ENCODE results near the gene NTPCR. TPM values are rescaled to one million over a fixed set of nuclear protein-coding genes. Genes with fewer than 3 reads are reported as not detected.
A peak's percentile ranks its signal among the peaks of the same experiment; 100 is the strongest.

Gene NTPCR
- total and polyA plus RNA-seq, 4 donors: 31.2 to 66.2 (median 57.3) TPM

DNA sequence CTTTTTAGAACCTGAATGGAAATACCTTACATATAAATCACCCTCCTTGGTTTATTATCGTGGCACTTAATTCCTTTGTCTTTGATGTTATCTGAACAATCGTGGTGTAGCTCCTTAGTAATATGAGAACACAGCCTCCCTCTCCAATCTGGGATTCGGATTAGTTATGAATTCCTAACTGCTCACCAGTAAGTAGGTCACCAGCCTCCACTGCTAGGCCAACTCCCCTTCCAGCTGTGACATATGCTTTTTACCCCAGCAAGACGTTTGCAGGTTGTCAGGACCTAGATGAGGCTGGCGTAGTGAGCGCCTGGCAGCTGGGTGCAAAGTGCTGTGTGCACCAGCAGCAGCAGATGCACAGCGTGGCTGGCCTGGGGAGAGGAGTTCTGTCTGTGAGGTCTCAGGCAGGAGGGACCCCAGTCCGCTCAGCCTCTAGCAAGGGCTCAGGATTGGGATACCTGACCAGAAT lies 38.2 kb downstream of the NTPCR start:
- no peak overlapping the region for H3K27ac ChIP-seq (ENCODE audit: low read depth, low read length)
- peaks cover 14% of the 10 kb centered on the region for H3K4me1 ChIP-seq (ENCODE audit: control insufficient read depth, insufficient read depth, low read length)
- 85% methylated on average over 7 of the region's 8 CpGs for WGBS (ENCODE audit: insufficient coverage)
- H3K27me3 ChIP-seq (ENCODE audit: control insufficient read depth, insufficient read depth, low read length): no peaks in the 10 kb centered on the region
- peaks cover 48% of the 10 kb centered on the region for H3K36me3 ChIP-seq (ENCODE audit: control insufficient read depth, insufficient read depth, low read length)
- H3K4me3 ChIP-seq (ENCODE audit: low read depth, low read length): no peak overlapping the region
- peak in 2 of 6 donors; percentile 13 to 45 for DNase-seq (ENCODE audit: low read depth in 4 of 6, low spot score in 6 of 6)
- H3K9me3 ChIP-seq (ENCODE audit: control insufficient read depth, insufficient read depth, low read length): peaks cover 5% of the 10 kb centered on the region

DNA sequence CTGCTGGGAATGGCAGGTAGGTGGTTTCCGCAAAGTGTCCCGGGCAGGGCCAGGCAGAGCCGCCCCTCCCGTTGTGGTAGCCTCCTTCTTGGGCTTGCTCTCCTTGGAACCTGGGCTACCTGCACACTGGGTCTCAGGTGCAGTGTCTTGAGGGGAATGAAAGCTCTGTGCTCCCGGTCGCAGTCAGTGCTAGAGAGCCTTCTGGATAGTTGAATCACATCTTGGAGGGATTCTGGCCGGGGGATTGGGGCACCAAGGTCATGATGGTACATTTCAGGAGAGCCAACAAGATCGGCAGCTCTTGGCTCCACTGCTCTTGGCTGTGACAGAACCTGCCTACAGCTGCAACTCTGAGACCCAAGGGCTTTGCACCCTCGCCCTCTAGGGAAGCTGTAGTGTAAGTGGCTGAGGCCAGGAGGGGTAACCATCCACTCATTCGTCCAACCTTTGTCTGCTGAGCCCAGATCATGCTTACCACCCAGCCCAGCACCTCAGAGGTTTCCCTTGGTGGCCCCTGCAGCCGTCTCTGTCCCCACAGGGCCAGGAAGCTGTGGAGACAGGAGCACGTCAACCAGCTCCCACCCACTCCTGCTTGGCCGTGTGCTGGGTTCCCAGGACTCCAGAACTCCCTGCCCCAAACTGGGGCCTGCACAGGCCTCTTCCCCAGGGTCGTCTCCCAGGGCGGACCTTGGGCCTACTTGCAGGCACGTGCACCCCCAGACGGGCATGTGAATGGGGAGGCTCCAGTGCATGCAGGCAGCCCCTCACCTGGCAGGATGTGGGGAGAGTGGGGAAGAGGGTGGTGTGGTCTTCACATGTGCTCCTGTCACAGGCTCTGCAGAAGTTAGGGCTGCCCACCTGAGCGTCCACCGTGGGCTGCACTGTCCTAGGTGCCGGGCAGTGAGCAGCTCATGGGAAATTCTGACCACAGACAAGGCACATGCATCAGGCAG lies 40.0 kb downstream of the NTPCR start:
- 94% methylated on average over 19 of the region's 20 CpGs for WGBS (ENCODE audit: insufficient coverage)
- Histone ChIP-seq H3K36me3 (ENCODE audit: control insufficient read depth, insufficient read depth, low read length) (peaks cover 45% of the 10 kb centered on the region), H3K27me3 (ENCODE audit: control insufficient read depth, insufficient read depth, low read length) (no peaks in the 10 kb centered on the region)

DNA sequence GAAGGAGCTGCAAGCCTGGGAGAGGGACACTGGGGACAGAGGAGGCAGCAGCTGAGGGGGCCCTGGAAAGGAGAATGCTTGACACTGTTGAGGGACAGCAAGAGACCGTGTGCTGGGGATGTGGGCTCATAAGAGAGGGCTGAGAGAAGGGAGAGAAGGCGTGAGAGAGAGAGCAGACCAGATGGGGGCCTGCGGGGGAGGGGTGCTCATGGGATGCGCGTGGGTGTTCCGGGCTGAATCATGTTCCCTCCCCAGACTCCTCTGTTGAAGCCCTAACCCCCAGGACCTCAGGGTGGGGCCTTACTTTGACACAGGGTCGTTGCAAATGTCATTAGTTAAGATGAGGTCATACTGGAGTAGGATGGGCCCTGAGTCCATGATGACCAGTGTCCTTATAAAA lies 40.8 kb downstream of the NTPCR start:
- H3K4me1 ChIP-seq (ENCODE audit: control insufficient read depth, insufficient read depth, low read length): no peaks in the 10 kb centered on the region
- peaks cover 38% of the 10 kb centered on the region for H3K36me3 ChIP-seq (ENCODE audit: control insufficient read depth, insufficient read depth, low read length)
- DNase-seq (ENCODE audit: low read depth in 4 of 6, low spot score in 6 of 6): no peak
- H3K4me3 ChIP-seq (ENCODE audit: low read depth, low read length): no peak overlapping the region
- no peak overlapping the region for H3K27ac ChIP-seq (ENCODE audit: low read depth, low read length)
- H3K9me3 ChIP-seq (ENCODE audit: control insufficient read depth, insufficient read depth, low read length): peaks cover 10% of the 10 kb centered on the region
- H3K27me3 ChIP-seq (ENCODE audit: control insufficient read depth, insufficient read depth, low read length): no peaks in the 10 kb centered on the region
- WGBS (ENCODE audit: insufficient coverage): 80% methylated on average over 4 of the region's 7 CpGs

More for the DNA sequence above, 40.0 kb downstream of the NTPCR start:
- H3K4me3 ChIP-seq (ENCODE audit: low read depth, low read length): no peak overlapping the region
- no peak for DNase-seq (ENCODE audit: low read depth in 4 of 6, low spot score in 6 of 6)
- H3K4me1 ChIP-seq (ENCODE audit: control insufficient read depth, insufficient read depth, low read length): no peaks in the 10 kb centered on the region
- H3K27ac ChIP-seq (ENCODE audit: low read depth, low read length): no peak overlapping the region
- peaks cover 10% of the 10 kb centered on the region for H3K9me3 ChIP-seq (ENCODE audit: control insufficient read depth, insufficient read depth, low read length)

DNA sequence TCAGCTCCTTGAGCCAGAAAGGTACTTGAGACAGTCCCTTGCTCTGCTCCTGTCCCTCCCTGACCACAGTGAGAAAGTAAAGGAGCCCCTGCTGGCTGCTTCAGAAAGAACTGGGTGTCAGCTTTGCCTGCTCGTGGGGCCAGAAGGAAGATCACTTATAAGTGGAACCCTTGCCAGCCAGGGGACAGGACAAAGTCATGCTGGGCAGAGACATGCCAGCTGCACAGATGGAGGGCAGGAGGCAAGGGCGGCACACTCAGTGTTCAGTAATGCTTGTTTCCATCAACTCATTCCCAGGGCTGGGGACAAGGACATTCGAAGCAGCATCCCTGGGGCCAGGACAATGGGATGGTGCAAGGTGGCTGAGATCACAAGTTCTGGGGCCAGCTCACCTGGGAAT lies 41.8 kb downstream of the NTPCR start:
- no peak for DNase-seq (ENCODE audit: low read depth in 4 of 6, low spot score in 6 of 6)
- WGBS (ENCODE audit: insufficient coverage): 84% methylated on average over 3 of the region's 3 CpGs

DNA sequence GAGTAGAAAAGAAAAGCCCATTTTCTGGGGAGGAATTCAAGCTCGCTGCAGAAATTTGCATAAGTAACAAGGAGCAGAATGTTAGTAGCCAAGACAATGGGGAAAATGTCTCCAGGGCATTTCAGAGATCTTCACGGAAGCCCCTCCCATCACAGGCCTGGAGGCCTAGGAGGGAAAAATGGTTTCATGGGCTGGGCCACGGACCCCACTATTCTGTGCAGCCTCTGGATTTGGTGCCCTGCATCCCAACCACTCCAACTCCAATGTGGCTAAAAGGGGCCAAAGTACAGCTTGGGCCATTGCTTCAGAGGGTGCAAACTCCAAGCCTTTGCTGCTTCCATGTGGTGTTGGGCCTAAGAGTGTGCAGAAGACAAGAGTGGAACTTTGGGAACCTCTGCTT lies 43.1 kb downstream of the NTPCR start:
- Histone ChIP-seq H3K27me3 (ENCODE audit: control insufficient read depth, insufficient read depth, low read length) (no peaks in the 10 kb centered on the region), H3K4me3 (ENCODE audit: low read depth, low read length) (no peak overlapping the region), H3K27ac (ENCODE audit: low read depth, low read length) (no peak overlapping the region), H3K36me3 (ENCODE audit: control insufficient read depth, insufficient read depth, low read length) (peaks cover 45% of the 10 kb centered on the region), H3K4me1 (ENCODE audit: control insufficient read depth, insufficient read depth, low read length) (no peaks in the 10 kb centered on the region), H3K9me3 (ENCODE audit: control insufficient read depth, insufficient read depth, low read length) (peaks cover 10% of the 10 kb centered on the region)
- no peak for DNase-seq (ENCODE audit: low read depth in 4 of 6, low spot score in 6 of 6)
- WGBS (ENCODE audit: insufficient coverage): 80% methylated on average over 2 of the region's 3 CpGs

More for the DNA sequence above, 41.8 kb downstream of the NTPCR start:
- H3K4me1 ChIP-seq (ENCODE audit: control insufficient read depth, insufficient read depth, low read length): no peaks in the 10 kb centered on the region
- H3K27ac ChIP-seq (ENCODE audit: low read depth, low read length): no peak overlapping the region
- peaks cover 10% of the 10 kb centered on the region for H3K9me3 ChIP-seq (ENCODE audit: control insufficient read depth, insufficient read depth, low read length)
- peaks cover 36% of the 10 kb centered on the region for H3K36me3 ChIP-seq (ENCODE audit: control insufficient read depth, insufficient read depth, low read length)
- H3K27me3 ChIP-seq (ENCODE audit: control insufficient read depth, insufficient read depth, low read length): no peaks in the 10 kb centered on the region
- no peak overlapping the region for H3K4me3 ChIP-seq (ENCODE audit: low read depth, low read length)

DNA sequence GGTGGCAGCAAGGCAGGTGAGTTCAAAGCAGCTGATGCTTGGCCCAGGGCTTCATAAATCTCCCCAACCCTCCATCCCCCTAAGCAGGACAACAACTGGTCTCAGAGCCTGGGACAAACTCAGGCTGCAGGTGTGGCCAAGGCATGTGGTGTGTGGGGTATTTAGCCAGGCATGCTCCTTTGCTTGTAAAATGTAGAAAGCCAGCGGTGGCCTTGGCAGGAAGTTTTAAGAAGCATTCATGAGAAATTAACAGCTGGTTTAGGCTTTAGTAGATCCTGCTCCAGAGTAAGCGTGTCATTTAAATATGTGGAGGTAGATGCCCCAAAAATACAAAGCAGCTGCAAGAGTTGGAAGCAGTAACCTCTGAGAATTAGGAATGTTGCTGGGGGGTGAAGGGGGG lies 44.8 kb downstream of the NTPCR start:
- Histone ChIP-seq H3K36me3 (ENCODE audit: control insufficient read depth, insufficient read depth, low read length) (peaks cover 52% of the 10 kb centered on the region), H3K9me3 (ENCODE audit: control insufficient read depth, insufficient read depth, low read length) (peaks cover 10% of the 10 kb centered on the region)
- 100% methylated on average over 2 of the region's 2 CpGs for WGBS (ENCODE audit: insufficient coverage)

DNA sequence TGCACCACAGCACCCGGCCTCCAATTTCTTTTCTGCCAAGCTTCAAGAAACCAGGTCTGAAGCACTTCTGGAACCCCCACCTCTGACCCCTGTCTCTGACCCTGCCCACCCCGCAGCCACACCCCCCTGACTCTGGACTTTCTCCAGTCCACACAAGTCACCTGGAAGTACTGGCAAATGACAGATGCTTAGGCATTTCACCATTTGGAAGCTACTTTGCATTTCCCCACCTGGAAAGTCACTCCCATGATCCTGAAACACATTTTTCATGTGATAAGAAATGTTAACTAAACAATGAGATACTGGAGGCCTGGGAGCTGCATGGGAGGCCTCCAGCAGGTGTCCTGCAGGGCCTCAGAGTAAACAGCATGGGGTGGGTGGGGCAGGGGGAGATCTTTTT lies 45.7 kb downstream of the NTPCR start:
- no peak overlapping the region for H3K27ac ChIP-seq (ENCODE audit: low read depth, low read length)
- peaks cover 45% of the 10 kb centered on the region for H3K36me3 ChIP-seq (ENCODE audit: control insufficient read depth, insufficient read depth, low read length)
- WGBS (ENCODE audit: insufficient coverage): 94% methylated on average over 2 of the region's 2 CpGs
- H3K27me3 ChIP-seq (ENCODE audit: control insufficient read depth, insufficient read depth, low read length): no peaks in the 10 kb centered on the region
- H3K4me1 ChIP-seq (ENCODE audit: control insufficient read depth, insufficient read depth, low read length): no peaks in the 10 kb centered on the region
- DNase-seq (ENCODE audit: low read depth in 4 of 6, low spot score in 6 of 6): no peak
- H3K9me3 ChIP-seq (ENCODE audit: control insufficient read depth, insufficient read depth, low read length): peaks cover 10% of the 10 kb centered on the region
- no peak overlapping the region for H3K4me3 ChIP-seq (ENCODE audit: low read depth, low read length)

More for the DNA sequence above, 44.8 kb downstream of the NTPCR start:
- H3K4me1 ChIP-seq (ENCODE audit: control insufficient read depth, insufficient read depth, low read length): no peaks in the 10 kb centered on the region
- H3K4me3 ChIP-seq (ENCODE audit: low read depth, low read length): no peak overlapping the region
- no peak overlapping the region for H3K27ac ChIP-seq (ENCODE audit: low read depth, low read length)
- no peak for DNase-seq (ENCODE audit: low read depth in 4 of 6, low spot score in 6 of 6)
- H3K27me3 ChIP-seq (ENCODE audit: control insufficient read depth, insufficient read depth, low read length): no peaks in the 10 kb centered on the region

GRCh38 chr1:232998138-232998537 lies 47.7 kb downstream of the NTPCR start:
- Histone ChIP-seq H3K4me1 (ENCODE audit: control insufficient read depth, insufficient read depth, low read length) (no peaks in the 10 kb centered on the region), H3K36me3 (ENCODE audit: control insufficient read depth, insufficient read depth, low read length) (peaks cover 39% of the 10 kb centered on the region), H3K27me3 (ENCODE audit: control insufficient read depth, insufficient read depth, low read length) (no peaks in the 10 kb centered on the region), H3K9me3 (ENCODE audit: control insufficient read depth, insufficient read depth, low read length) (peaks cover 10% of the 10 kb centered on the region), H3K4me3 (ENCODE audit: low read depth, low read length) (no peak overlapping the region), H3K27ac (ENCODE audit: low read depth, low read length) (no peak overlapping the region)
- 98% methylated on average over 4 of the region's 15 CpGs for WGBS (ENCODE audit: insufficient coverage)
- no peak for DNase-seq (ENCODE audit: low read depth in 4 of 6, low spot score in 6 of 6)

DNA sequence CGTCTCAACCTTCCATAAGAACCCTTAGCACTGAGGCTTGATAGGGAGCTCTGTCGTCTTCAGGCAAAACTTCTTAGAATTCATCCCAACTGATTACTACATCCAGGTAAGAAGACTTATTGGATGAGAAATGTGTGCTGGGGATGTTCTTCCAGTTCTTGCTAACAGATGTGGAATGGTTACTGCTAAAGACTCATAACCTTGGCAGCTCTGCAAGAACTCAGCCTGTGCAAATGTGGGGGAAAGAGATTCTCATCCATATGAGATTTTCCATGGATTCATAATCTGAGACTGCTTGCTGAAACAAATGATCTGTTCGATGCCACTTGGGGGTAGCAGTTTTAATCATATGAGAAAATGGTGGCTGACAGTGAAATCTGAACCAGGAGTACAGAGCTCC lies 48.2 kb downstream of the NTPCR start:
- no peaks in the 10 kb centered on the region for H3K27me3 ChIP-seq (ENCODE audit: control insufficient read depth, insufficient read depth, low read length)
- no CpG with 5 or more reads among the region's 3 CpGs for WGBS (ENCODE audit: insufficient coverage)
- no peak overlapping the region for H3K4me3 ChIP-seq (ENCODE audit: low read depth, low read length)
- H3K27ac ChIP-seq (ENCODE audit: low read depth, low read length): no peak overlapping the region
- H3K9me3 ChIP-seq (ENCODE audit: control insufficient read depth, insufficient read depth, low read length): peaks cover 5% of the 10 kb centered on the region
- peaks cover 38% of the 10 kb centered on the region for H3K36me3 ChIP-seq (ENCODE audit: control insufficient read depth, insufficient read depth, low read length)
- DNase-seq (ENCODE audit: low read depth in 4 of 6, low spot score in 6 of 6): no peak
- no peaks in the 10 kb centered on the region for H3K4me1 ChIP-seq (ENCODE audit: control insufficient read depth, insufficient read depth, low read length)
